GM18499 (cell line): Measurements from ENCODE around the gene DPP7.
"Not testable (repeated sequence)": the region's sequence is repeated elsewhere in the genome, so short reads cannot be mapped to it uniquely, and the experiment has no call there.

ENCODE experiments used
- ATAC-seq: cut with Tn5 transposase; IDR thresholded peaks from one replicate; pipeline ENCODE4 v1.9.1; 2021; ENCODE audit warnings: moderate number of reproducible peaks; ENCODE audit not compliant: insufficient read depth, unreplicated experiment

The DPP7 gene

GRCh38 chr9:137134191-137134590 lies 19.7 kb upstream of the DPP7 start:
- ATAC-seq: no peak

GRCh38 chr9:137130176-137130755 lies 15.7 kb upstream of the DPP7 start:
- no peak for ATAC-seq

- no peak for ATAC-seq
These were observed 15.1 kb upstream of the DPP7 start for GRCh38 chr9:137129456-137130175.

GRCh38 chr9:137128862-137129455 lies 14.4 kb upstream of the DPP7 start:
- ATAC-seq: no peak

- ATAC-seq: no peak
These were observed 13.8 kb upstream of the DPP7 start for GRCh38 chr9:137128158-137128861.

GRCh38 chr9:137127301-137128157 lies 13.0 kb upstream of the DPP7 start:
- no peak for ATAC-seq

GRCh38 chr9:137126786-137127185 lies 12.3 kb upstream of the DPP7 start:
- no peak for ATAC-seq

- ATAC-seq: not testable (repeated sequence)
These were observed 9.5 kb upstream of the DPP7 start for GRCh38 chr9:137123952-137124462.

GRCh38 chr9:137123468-137123837 lies 8.9 kb upstream of the DPP7 start:
- ATAC-seq: no peak

GRCh38 chr9:137122796-137123467 lies 8.4 kb upstream of the DPP7 start:
- not testable (repeated sequence) for ATAC-seq

- ATAC-seq: not testable (repeated sequence)
These were observed 7.6 kb upstream of the DPP7 start for GRCh38 chr9:137121927-137122795.

GRCh38 chr9:137118092-137118603 lies 3.6 kb upstream of the DPP7 start:
- not testable (repeated sequence) for ATAC-seq

- ATAC-seq: no peak
These were observed 2.8 kb upstream of the DPP7 start for GRCh38 chr9:137117269-137117731.

- no peak for ATAC-seq
These were observed 2.2 kb upstream of the DPP7 start for GRCh38 chr9:137116728-137117127.

- ATAC-seq: no peak
These were observed 1.5 kb upstream of the DPP7 start for GRCh38 chr9:137116027-137116507.

GRCh38 chr9:137115394-137116026 lies 977 bp upstream of the DPP7 start:
- no peak for ATAC-seq

GRCh38 chr9:137114220-137114612 lies 317 bp downstream of the DPP7 start:
- ATAC-seq: no peak
